Limb (tissue), 2 donors: Measurements from ENCODE around the gene SHISA8.

Experiments used
- DNase-seq, 2 donors: peaks; one replicate each; pipeline ENCODE4 v3.0.0-alpha.2; 2016; ENCODE audit errors: extremely low spot score in 2 of 2

SHISA8 gene

GRCh38 chr22:41934284-41935014, 19.6 kb upstream of the SHISA8 start:
- no peak for DNase-seq

DNA sequence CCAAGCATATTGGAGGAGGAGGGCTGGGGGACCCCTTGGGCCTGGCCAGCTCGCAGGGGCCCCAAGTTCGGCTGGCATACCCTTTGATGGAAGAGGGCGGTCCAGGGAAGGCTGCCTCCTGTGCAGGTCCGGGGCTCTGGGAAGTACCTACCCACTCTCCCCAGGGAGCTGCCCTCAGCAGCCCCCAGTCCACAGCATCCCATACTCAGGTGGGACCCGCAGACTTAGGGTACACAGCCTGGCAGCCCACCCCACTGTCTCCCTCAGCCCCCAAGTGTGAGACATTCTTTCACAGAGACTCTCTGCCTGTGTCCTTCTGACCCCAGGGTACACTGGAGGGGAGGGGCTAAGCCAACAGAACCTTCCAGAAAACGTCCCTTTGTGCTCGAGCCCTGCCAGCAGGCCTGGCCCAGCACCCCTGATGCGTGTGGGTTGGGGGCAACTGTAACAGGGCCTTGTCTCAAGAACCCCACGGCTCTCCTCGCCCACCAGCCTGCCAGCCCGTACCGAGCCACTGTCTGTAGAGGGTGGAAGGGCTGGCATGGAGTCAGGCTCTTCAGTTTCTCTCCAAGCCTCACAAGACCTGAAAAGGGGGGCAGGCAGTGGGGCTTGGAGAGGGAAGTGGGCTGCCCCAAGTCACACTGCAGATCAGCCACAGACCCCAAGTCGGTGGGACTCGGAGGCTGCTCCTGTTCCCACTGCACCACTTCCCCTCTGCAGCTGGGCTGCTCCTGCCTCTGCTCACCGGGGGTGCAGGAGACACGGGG, 18.7 kb upstream of the SHISA8 start:
- no peak for DNase-seq

GRCh38 chr22:41932353-41932752, 17.5 kb upstream of the SHISA8 start:
- DNase-seq, result no peak

DNA sequence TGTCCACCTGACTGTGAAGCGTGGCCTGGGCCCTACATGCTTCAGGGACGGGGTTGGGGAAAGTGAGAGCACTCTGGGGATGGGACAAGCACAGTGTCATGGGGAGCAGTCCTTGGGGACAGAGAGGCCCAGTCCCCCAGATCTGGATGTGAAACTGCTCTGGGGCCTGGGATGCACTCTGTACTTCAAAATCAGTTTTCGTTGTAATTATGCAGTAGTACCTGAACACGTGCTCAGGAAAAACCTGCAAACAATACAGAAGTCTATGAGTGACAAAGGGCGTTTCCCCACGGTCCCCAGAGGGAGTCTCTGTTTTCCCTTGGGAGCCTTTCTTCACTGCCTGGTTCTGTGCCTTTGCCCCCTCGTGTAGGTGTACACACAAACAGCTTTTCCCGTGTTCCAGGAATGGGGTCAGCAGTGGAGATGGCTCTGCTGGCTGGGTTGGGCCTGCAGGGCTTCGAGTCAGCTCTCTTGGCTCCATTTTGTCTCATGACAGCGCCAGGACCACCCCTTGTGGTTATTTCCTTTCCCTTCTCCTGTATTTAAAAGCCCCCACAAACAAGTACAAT, 16.9 kb upstream of the SHISA8 start:
- DNase-seq, result no peak

GRCh38 chr22:41929418-41929810, 14.5 kb upstream of the SHISA8 start:
- DNase-seq, result peak in 1 of 2 donors; percentile 27

- DNase-seq, result peak in 1 of 2 donors; percentile 26
These were observed 13.9 kb upstream of the SHISA8 start for GRCh38 chr22:41928593-41929417.

DNA sequence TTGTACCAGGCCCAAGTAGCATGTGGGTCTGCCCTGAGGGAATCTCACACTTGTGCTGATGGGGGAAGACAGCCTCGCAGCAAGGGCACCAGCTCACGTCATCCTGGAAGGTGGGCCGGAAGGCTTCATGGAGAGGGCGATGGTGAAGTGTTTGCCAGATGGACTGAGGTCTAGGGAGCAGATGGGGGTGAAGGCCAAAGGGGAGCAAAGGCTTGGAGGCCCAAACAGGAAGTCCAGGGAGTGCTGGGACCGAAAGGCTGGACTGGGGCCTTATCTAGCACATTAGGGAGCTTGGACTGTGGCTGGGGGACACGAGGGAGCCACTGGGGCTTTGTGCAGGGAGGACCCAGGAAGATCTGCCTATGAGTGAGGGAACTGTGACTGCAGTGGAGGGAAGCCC, 12.9 kb upstream of the SHISA8 start:
- DNase-seq, result no peak

DNA sequence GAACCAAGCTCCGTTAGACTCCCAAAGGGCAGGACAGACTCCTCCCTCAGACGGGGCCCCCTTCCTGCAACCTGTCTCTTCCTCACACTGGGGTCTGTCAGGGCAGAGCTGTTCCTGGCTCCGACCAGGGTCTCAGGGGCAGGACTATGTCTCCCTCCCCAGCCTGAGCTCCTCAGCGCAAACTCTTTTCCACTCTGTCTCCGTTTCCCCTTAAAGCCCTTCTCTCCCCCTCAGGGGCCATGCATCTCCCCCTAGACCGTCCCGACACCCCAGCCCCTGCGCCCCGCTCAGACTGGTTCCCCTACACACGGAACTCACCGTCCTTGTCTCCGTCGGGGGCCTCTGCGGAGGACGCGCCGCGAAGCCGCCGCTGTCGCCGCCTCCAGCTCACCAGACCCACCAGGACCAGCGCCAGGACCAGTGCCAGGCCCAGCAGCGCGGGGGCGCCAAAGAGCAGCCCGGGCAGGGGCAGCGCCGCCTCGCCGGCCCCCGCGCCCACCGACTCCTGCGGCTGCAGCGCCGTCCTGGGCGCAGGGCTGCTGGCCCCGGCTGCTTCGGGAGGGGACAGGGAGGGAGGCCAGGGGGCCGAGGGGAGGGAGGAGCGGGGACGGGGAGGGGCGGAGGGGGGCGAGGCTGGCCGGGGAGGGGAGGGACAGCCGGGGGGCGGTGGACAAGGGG, 11.0 kb upstream of the SHISA8 start:
- peak in 1 of 2 donors; percentile 77 for DNase-seq

GRCh38 chr22:41923595-41924276, 8.9 kb upstream of the SHISA8 start:
- no peak for DNase-seq

DNA sequence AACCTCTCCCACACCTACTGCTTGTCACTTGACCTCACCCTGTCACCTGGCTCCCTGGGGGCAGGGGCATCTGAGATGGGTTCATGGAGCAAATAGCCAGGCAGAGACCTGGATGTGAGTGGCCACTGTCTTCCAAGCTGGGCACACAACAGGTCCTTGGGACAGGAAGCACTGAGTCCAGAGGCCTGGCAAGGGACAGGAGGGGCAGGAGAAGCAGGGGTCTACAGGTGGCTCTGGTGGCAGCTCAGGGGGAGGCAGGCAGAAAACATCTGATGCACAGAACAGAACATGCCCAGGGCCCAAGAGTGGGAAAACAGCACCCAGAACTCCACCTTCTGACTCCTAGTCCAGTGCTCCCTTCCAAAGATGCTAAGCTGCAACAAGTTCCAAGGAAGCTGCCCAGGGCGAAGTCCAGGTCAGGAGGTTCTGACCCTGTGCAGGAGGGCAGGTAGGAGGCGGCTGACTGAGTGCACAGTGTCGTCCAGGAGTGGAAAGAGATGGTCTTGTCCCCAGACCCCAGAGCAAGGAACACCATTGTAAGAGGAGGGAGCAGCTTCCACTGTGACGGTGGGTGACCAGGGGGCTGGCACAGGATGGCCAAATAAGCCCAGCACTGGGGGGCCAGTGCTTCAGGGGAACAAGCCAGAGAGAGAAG, 8.2 kb upstream of the SHISA8 start:
- DNase-seq, result no peak

DNA sequence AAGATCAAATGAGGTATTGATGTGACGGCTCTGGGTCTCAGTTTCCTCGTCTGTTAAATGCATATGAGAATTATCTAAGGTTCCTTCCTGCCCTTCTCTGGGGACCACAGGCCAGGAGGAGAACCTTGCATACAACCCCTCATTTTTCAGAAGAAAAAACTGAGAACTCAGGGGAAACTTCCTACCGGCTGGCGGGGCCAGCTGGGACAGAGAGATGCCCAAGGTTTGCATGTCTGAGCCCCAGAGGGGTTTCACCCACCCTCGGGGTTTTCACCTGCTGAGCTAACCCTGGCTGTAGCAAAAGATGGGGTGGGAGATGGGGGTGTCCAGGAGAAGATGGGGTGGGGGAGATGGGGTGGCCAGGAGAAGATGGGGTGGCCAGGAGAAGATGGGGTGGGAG, 7.5 kb upstream of the SHISA8 start:
- no peak for DNase-seq

DNA sequence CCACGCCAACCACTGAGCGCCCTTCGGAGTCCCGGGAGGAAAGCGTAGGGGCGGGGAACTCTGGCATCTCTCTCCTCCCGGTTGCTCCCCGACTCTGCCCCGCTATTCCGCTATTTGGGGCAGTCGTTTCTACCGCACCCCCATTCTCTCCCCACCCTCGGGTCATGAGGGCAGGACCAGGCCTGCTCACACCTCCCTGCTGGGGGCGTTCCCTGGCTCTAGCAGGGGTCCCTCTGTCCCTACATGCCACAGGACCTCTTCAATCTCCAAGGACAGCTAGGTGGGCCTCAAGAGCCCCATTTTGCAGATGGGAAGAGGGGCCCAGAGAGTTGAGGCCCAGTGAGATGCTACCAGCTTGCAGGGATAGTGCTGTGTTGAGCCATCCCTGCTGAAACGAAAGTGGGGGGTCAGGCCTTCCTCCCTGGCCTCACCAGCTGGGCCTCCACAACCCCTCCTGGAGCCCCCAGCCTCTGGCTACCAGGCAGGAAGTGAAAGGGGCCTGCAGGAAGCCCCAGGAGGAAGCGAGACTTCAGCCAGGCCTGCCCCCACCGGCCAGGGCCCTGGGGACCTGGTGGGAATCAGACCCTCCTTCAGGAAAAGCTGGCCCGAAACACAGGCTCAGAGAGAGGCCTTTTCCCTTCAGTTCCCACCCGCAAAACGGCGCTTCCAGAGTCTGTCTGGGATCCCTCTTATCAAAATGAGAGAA, 5.5 kb upstream of the SHISA8 start:
- peak in 1 of 2 donors; percentile 41 for DNase-seq

DNA sequence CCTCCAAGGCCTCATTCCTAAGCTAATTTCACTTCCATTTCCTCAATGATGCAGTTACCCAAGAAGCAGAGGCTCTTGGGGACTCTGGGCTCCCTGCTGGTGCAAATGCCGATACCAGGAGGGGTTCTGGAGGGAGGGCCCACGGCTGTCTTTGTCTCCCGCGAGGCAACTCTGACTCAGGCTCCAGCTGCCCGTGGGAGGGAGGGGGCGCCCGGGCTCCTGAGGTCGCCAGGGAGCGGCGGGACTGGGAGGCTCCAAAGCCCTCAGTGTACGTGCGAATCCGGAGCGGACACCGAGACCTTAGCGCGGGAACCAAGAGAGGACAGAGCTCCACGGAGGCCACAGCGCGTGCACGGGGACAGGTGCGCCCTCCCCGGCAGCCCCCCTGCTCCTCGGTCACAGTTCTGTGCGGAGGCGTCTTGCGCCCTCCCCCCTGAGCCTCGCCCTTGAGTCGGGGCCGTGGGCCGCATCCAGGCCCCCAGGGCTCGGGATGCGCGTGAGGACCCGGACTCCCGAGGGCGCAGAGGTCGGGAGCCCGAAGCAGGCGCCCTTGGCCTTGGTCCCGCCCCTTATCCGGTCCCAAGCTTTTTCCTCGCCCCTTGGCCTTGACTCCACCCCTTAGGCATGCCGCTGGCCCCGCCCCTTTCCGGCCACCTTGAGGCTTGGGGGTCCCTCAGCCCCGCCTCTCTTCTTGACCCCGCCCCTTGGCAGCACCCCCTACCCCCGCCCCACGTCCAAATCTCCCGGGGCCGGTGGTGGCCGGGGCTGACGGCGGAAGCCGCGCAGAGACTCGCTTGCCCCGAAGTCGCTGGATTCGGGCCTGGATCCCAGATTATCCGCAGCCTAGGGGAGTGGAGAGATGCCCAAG, 4.7 kb upstream of the SHISA8 start:
- peak in 1 of 2 donors; percentile 66 for DNase-seq

- DNase-seq, result peak in 1 of 2 donors; percentile 67
These were observed 3.3 kb upstream of the SHISA8 start for GRCh38 chr22:41917903-41918791.

GRCh38 chr22:41917375-41917902, 2.6 kb upstream of the SHISA8 start:
- DNase-seq, result no peak

GRCh38 chr22:41916745-41917358, 2.0 kb upstream of the SHISA8 start:
- no peak for DNase-seq
